Loucy (cell line): ENCODE data around the gene MRPL39.

ENCODE experiments used
- H2AFZ ChIP-seq: fragments of 200-600 bp; sonication (generic); 2 replicates; pipeline ENCODE4 v1.6.0; 2016; ENCODE audit warnings: antibody characterized with exemption, mild to moderate bottlenecking, low read length, moderate library complexity
- H3F3A ChIP-seq: fragments of 200-600 bp; 2 replicates; pipeline ENCODE4 v1.6.0; 2016; ENCODE audit warnings: antibody characterized with exemption, low read depth, mild to moderate bottlenecking
- H3K27me3 ChIP-seq: fragments of 200-600 bp; sonication (generic); 2 replicates; pipeline ENCODE4 v1.6.1; 2014; ENCODE audit warnings: low read length, mild to moderate bottlenecking; ENCODE audit not compliant: insufficient read depth, poor library complexity, severe bottlenecking
- H3K36me3 ChIP-seq: fragments of 200-600 bp; sonication (generic); 2 replicates; pipeline ENCODE4 v1.6.1; 2016; ENCODE audit warnings: low read length; ENCODE audit not compliant: insufficient read depth
- H3K4me1 ChIP-seq: fragments of 200-600 bp; sonication (generic); 2 replicates; pipeline ENCODE4 v1.5.1; 2014; ENCODE audit warnings: low read length, mild to moderate bottlenecking; ENCODE audit not compliant: insufficient read depth, poor library complexity, severe bottlenecking
- H3K4me2 ChIP-seq: fragments of 200-600 bp; sonication (generic); 2 replicates; pipeline ENCODE4 v1.6.0; 2014; ENCODE audit warnings: antibody characterized with exemption, low read length, low read depth, mild to moderate bottlenecking; ENCODE audit not compliant: poor library complexity, severe bottlenecking
- H3K4me3 ChIP-seq: fragments of 200-600 bp; sonication (generic); 2 replicates; pipeline ENCODE4 v1.5.1; 2014; ENCODE audit warnings: low read length, mild to moderate bottlenecking, mixed read lengths; ENCODE audit not compliant: poor library complexity, severe bottlenecking
- H3K79me2 ChIP-seq: fragments of 200-600 bp; sonication (generic); 2 replicates; pipeline ENCODE4 v1.6.1; 2014; ENCODE audit warnings: low read length; ENCODE audit not compliant: insufficient read depth
- H3K9ac ChIP-seq: fragments of 200-600 bp; sonication (generic); 2 replicates; pipeline ENCODE4 v1.6.0; 2014; ENCODE audit warnings: mild to moderate bottlenecking, low read depth, low read length, moderate library complexity; ENCODE audit not compliant: poor library complexity, severe bottlenecking
- H3K9me2 ChIP-seq: fragments of 200-600 bp; sonication (generic); replicated peaks from 2 replicates; pipeline ENCODE4 v1.6.1; 2016; ENCODE audit warnings: low read depth, low read length, mixed read lengths
- H3K9me3 ChIP-seq: fragments of 200-600 bp; sonication (generic); 2 replicates; pipeline ENCODE4 v1.6.1; 2014; ENCODE audit warnings: mild to moderate bottlenecking, antibody characterized with exemption, low read length, low read depth; ENCODE audit not compliant: insufficient read depth
- H4K20me1 ChIP-seq: fragments of 200-600 bp; sonication (generic); 2 replicates; pipeline ENCODE4 v1.6.0; 2014; ENCODE audit warnings: antibody characterized with exemption, low read length, mild to moderate bottlenecking; ENCODE audit not compliant: insufficient read depth, poor library complexity, severe bottlenecking
- CTCF ChIP-seq: fragments of 200-600 bp; sonication (generic); conservative IDR thresholded peaks from 2 replicates; pipeline ENCODE4 v1.5.1; 2014; ENCODE audit warnings: mild to moderate bottlenecking, antibody characterized with exemption, low read length
- EZH2phosphoT487 ChIP-seq: fragments of 200-600 bp; IDR thresholded peaks from 2 replicates; pipeline ENCODE4 v1.6.1; 2018; ENCODE audit warnings: antibody characterized with exemption, mild to moderate bottlenecking, moderate library complexity, borderline replicate concordance

The MRPL39 gene

GRCh38 chr21:25589887-25590286, 17.4 kb downstream of the MRPL39 start:
- H3K36me3 ChIP-seq, result peaks cover 67% of the 10 kb centered on the region

GRCh38 chr21:25586791-25587190, 20.5 kb downstream of the MRPL39 start:
- no peaks in the 10 kb centered on the region for H3K27me3 ChIP-seq
- H3K4me2 ChIP-seq, result no peak overlapping the region
- H3K4me1 ChIP-seq, result peaks cover 5% of the 10 kb centered on the region
- no peak overlapping the region for H3K4me3 ChIP-seq
- no peaks in the 10 kb centered on the region for H4K20me1 ChIP-seq
- H3K9me3 ChIP-seq, result no peaks in the 10 kb centered on the region
- no peak overlapping the region for H2AFZ ChIP-seq
- H3K9ac ChIP-seq, result no peak overlapping the region
- no peaks in the 10 kb centered on the region for H3K9me2 ChIP-seq
- no peaks in the 10 kb centered on the region for H3F3A ChIP-seq
- no peak for TF ChIP-seq EZH2phosphoT487
- TF ChIP-seq CTCF, result no peak
- no peaks in the 10 kb centered on the region for H3K79me2 ChIP-seq
- peaks cover 39% of the 10 kb centered on the region for H3K36me3 ChIP-seq

More at GRCh38 chr21:25589887-25590286, 17.4 kb downstream of the MRPL39 start:
- Histone ChIP-seq H3K4me1 (no peaks in the 10 kb centered on the region), H3K4me3 (no peak overlapping the region), H3F3A (no peaks in the 10 kb centered on the region), H3K9me2 (no peaks in the 10 kb centered on the region), H3K9ac (no peak overlapping the region), H3K4me2 (no peak overlapping the region), H3K79me2 (no peaks in the 10 kb centered on the region), H2AFZ (no peak overlapping the region), H3K27me3 (no peaks in the 10 kb centered on the region), H3K9me3 (no peaks in the 10 kb centered on the region), H4K20me1 (no peaks in the 10 kb centered on the region)
- TF ChIP-seq EZH2phosphoT487 (no peak), CTCF (no peak)

- H4K20me1 ChIP-seq, result no peaks in the 10 kb centered on the region
These were observed 21.0 kb downstream of the MRPL39 start for GRCh38 chr21:25586326-25586725.

More at GRCh38 chr21:25586326-25586725, 21.0 kb downstream of the MRPL39 start:
- Histone ChIP-seq H3K27me3 (no peaks in the 10 kb centered on the region), H3K36me3 (peaks cover 34% of the 10 kb centered on the region), H3K9ac (no peak overlapping the region), H3K9me3 (no peaks in the 10 kb centered on the region), H3K9me2 (no peaks in the 10 kb centered on the region), H3F3A (no peaks in the 10 kb centered on the region), H3K4me1 (peaks cover 5% of the 10 kb centered on the region), H3K4me2 (no peak overlapping the region), H2AFZ (no peak overlapping the region), H3K4me3 (no peak overlapping the region), H3K79me2 (no peaks in the 10 kb centered on the region)
- TF ChIP-seq EZH2phosphoT487, result no peak
- no peak for TF ChIP-seq CTCF
